IMR-90 (cell line): ENCODE measurements around the gene RAPGEF5. TPM values are rescaled to one million over a fixed set of nuclear protein-coding genes. Genes with fewer than 3 reads are reported as not detected.

Experiments used
- ATAC-seq: fragments of 200-7000 bp; cut with Tn5 transposase; 2 replicates; pipeline ENCODE4 v1.9.1; 2020; ENCODE audit warnings: low read depth, mild to moderate bottlenecking, moderate library complexity
- BruUV-seq: library from RNA; stranded (reverse); fragments of 400-500 nt; replicated peaks from 2 replicates; lab custom pipeline; 2021; lab: Mats Ljungman, UMichigan
- CTCF ChIA-PET: fragments of 300-600 bp; formaldehyde crosslinking; extraction: SDS; loops from one replicate; lab custom pipeline; 2021; ENCODE audit warnings: antibody characterized with exemption; lab: Yijun Ruan, JAX
- POLR2A ChIA-PET: fragments of 300-600 bp; sonication (Branson Sonifier 250); formaldehyde crosslinking; loops from one replicate; lab custom pipeline; 2022; ENCODE audit warnings: antibody characterized with exemption; ENCODE audit not compliant: unreplicated experiment; lab: Charles Lee
- DNase-seq: peaks from one replicate; pipeline ENCODE4 v3.0.0; 2013
- H2AFZ ChIP-seq: replicated peaks from 2 replicates; pipeline ENCODE3; 2013; ENCODE audit warnings: low read length, mild to moderate bottlenecking; ENCODE audit not compliant: poor library complexity
- H2AK5ac ChIP-seq: 2 replicates; pipeline ENCODE4 v1.6.1; 2013; ENCODE audit warnings: low read depth, low read length, inconsistent platforms
- H2AK9ac ChIP-seq: replicated peaks from 2 replicates; pipeline ENCODE3; 2013; ENCODE audit warnings: mild to moderate bottlenecking, low read depth, low read length, moderate library complexity; ENCODE audit not compliant: poor library complexity
- H2BK120ac ChIP-seq: 2 replicates; pipeline ENCODE4 v1.6.1; 2013; ENCODE audit warnings: low read depth, low read length, inconsistent platforms
- H2BK15ac ChIP-seq: 3 replicates; pipeline ENCODE4 v1.6.1; 2013; ENCODE audit warnings: low read depth, low read length, inconsistent platforms
- H2BK20ac ChIP-seq: 2 replicates; pipeline ENCODE4 v1.6.1; 2013; ENCODE audit warnings: low read depth, mild to moderate bottlenecking, inconsistent platforms, low read length, moderate library complexity
- H2BK5ac ChIP-seq: 2 replicates; pipeline ENCODE4 v1.6.1; 2013; ENCODE audit warnings: mild to moderate bottlenecking, low read depth, low read length, inconsistent platforms; ENCODE audit not compliant: poor library complexity, severe bottlenecking
- H3K14ac ChIP-seq: replicated peaks from 2 replicates; pipeline ENCODE4 v1.6.1; 2013; ENCODE audit warnings: low read depth, low read length, inconsistent platforms
- H3K18ac ChIP-seq: 2 replicates; pipeline ENCODE4 v1.6.1; 2013; ENCODE audit warnings: low read depth, low read length, control low read depth
- H3K23ac ChIP-seq: 2 replicates; pipeline ENCODE4 v1.6.1; 2013; ENCODE audit warnings: low read depth, low read length, inconsistent platforms
- H3K27ac ChIP-seq: 2 replicates; pipeline ENCODE4 v1.5.1; 2013; ENCODE audit warnings: mild to moderate bottlenecking, control low read depth, low read length; ENCODE audit not compliant: insufficient read depth
- H3K27me3 ChIP-seq: 2 replicates; pipeline ENCODE4 v1.6.1; 2013; ENCODE audit warnings: low read length; ENCODE audit not compliant: control insufficient read depth, insufficient read depth
- H3K36me3 ChIP-seq: 2 replicates; pipeline ENCODE4 v1.6.1; 2013; ENCODE audit warnings: low read length, mixed read lengths; ENCODE audit not compliant: control insufficient read depth, insufficient read depth
- H3K4ac ChIP-seq: 2 replicates; pipeline ENCODE4 v1.6.1; 2013; ENCODE audit warnings: low read depth, low read length, inconsistent platforms
- H3K4me1 ChIP-seq: 2 replicates; pipeline ENCODE4 v1.6.1; 2013; ENCODE audit warnings: low read length, mixed read lengths; ENCODE audit not compliant: control insufficient read depth, insufficient read depth
- H3K4me2 ChIP-seq: 2 replicates; pipeline ENCODE4 v1.6.1; 2013; ENCODE audit warnings: low read depth, mild to moderate bottlenecking, control low read depth, low read length, moderate library complexity
- H3K4me3 ChIP-seq: 2 replicates; pipeline ENCODE4 v1.5.1; 2013; ENCODE audit warnings: low read depth, mild to moderate bottlenecking, control low read depth, low read length, moderate library complexity; ENCODE audit not compliant: insufficient read depth
- H3K56ac ChIP-seq: 2 replicates; pipeline ENCODE4 v1.6.1; 2013; ENCODE audit warnings: low read length, inconsistent platforms; ENCODE audit not compliant: insufficient read depth; ENCODE audit errors: extremely low read depth
- H3K79me1 ChIP-seq, 2 experiments: 2 replicates each; pipeline ENCODE4 v1.6.1; 2013; ENCODE audit warnings: low read length in 2 of 2, inconsistent platforms in 1 of 2, low read depth in 1 of 2
- H3K9ac ChIP-seq: 2 replicates; pipeline ENCODE4 v1.6.1; 2013; ENCODE audit warnings: low read depth, low read length, control low read depth
- H3K9me1 ChIP-seq: 2 replicates; pipeline ENCODE4 v1.6.1; 2013; ENCODE audit warnings: low read length, inconsistent platforms; ENCODE audit not compliant: insufficient read depth
- H3K9me3 ChIP-seq: 2 replicates; pipeline ENCODE4 v1.6.1; 2013; ENCODE audit warnings: low read length; ENCODE audit not compliant: control insufficient read depth, insufficient read depth
- H4K20me1 ChIP-seq: 2 replicates; pipeline ENCODE4 v1.6.1; 2013; ENCODE audit warnings: low read length, inconsistent platforms; ENCODE audit not compliant: insufficient read depth
- H4K5ac ChIP-seq: 2 replicates; pipeline ENCODE4 v1.6.1; 2013; ENCODE audit warnings: mild to moderate bottlenecking, low read depth, low read length, control low read depth
- H4K8ac ChIP-seq, 2 experiments: 2 replicates each; pipeline ENCODE4 v1.6.1; 2013; ENCODE audit warnings: low read depth in 2 of 2, low read length in 2 of 2, control low read depth in 1 of 2, inconsistent platforms in 1 of 2
- H4K91ac ChIP-seq: 2 replicates; pipeline ENCODE4 v1.6.1; 2013; ENCODE audit warnings: low read depth, low read length, inconsistent platforms; ENCODE audit not compliant: insufficient read depth
- BHLHE40 ChIP-seq: fragments of 150-350 bp; IDR thresholded peaks from 2 replicates; pipeline ENCODE4 v1.6.1; 2016; ENCODE audit warnings: mild to moderate bottlenecking, low read depth, low read length
- CEBPB ChIP-seq: IDR thresholded peaks from 2 replicates; pipeline ENCODE4 v1.6.1; 2012; ENCODE audit warnings: low read depth, low read length, improper control_type of control experiment
- CHD1 ChIP-seq: IDR thresholded peaks from 2 replicates; pipeline ENCODE4 v1.6.1; 2012; ENCODE audit warnings: low read depth, low read length, improper control_type of control experiment
- ELK1 ChIP-seq: fragments of 150-350 bp; IDR thresholded peaks from 2 replicates; pipeline ENCODE4 v1.6.1; 2016; ENCODE audit warnings: low read depth, mild to moderate bottlenecking, low read length, moderate library complexity, borderline replicate concordance
- FOS ChIP-seq: fragments of 150-350 bp; IDR thresholded peaks from 2 replicates; pipeline ENCODE4 v1.6.1; 2016; ENCODE audit warnings: low read depth, low read length
- MAFK ChIP-seq: IDR thresholded peaks from 2 replicates; pipeline ENCODE4 v1.6.1; 2012; ENCODE audit warnings: low read depth, low read length, improper control_type of control experiment
- MAZ ChIP-seq: IDR thresholded peaks from 2 replicates; pipeline ENCODE4 v1.6.1; 2012; ENCODE audit warnings: low read depth, mild to moderate bottlenecking, low read length, improper control_type of control experiment, moderate library complexity, borderline replicate concordance
- MXI1 ChIP-seq: IDR thresholded peaks from 2 replicates; pipeline ENCODE4 v1.6.1; 2012; ENCODE audit warnings: low read depth, mild to moderate bottlenecking, low read length, moderate library complexity, borderline replicate concordance
- NFE2L2 ChIP-seq: fragments of 150-350 bp; IDR thresholded peaks from 2 replicates; pipeline ENCODE4 v1.6.1; 2016; ENCODE audit warnings: low read depth, mild to moderate bottlenecking, low read length
- POLR2A ChIP-seq: IDR thresholded peaks from 2 replicates; pipeline ENCODE4 v1.6.1; 2012; ENCODE audit warnings: mild to moderate bottlenecking, low read depth, low read length
- RAD21 ChIP-seq: IDR thresholded peaks from 2 replicates; pipeline ENCODE4 v1.6.1; 2012; ENCODE audit warnings: low read length, improper control_type of control experiment
- RCOR1 ChIP-seq: IDR thresholded peaks from 2 replicates; pipeline ENCODE4 v1.6.1; 2012; ENCODE audit warnings: mild to moderate bottlenecking, low read length, improper control_type of control experiment; ENCODE audit not compliant: insufficient replicate concordance
- RFX5 ChIP-seq: IDR thresholded peaks from 2 replicates; pipeline ENCODE4 v1.8.0; 2012; ENCODE audit warnings: low read depth, mild to moderate bottlenecking, low read length, moderate library complexity
- SMC3 ChIP-seq: fragments of 150-350 bp; IDR thresholded peaks from 2 replicates; pipeline ENCODE4 v1.6.1; 2016; ENCODE audit warnings: low read depth, mild to moderate bottlenecking, antibody characterized with exemption, low read length, moderate library complexity
- WGBS, 2 experiments: methylation state at CpG; one replicate each; pipeline versions ENCODE4 v1.1.5 to v1.1.7; 2013; ENCODE audit warnings: missing lambda C conversion rate in 2 of 2; ENCODE audit not compliant: insufficient read length in 1 of 2; ENCODE audit errors: extremely low coverage in 2 of 2; 5-methylcytosine and 5-hydroxymethylcytosine counted together
- dilution Hi-C: fragments of 300-500 bp; cut with HindIII; formaldehyde crosslinking; loops from one replicate; pipeline ENCODE4 v1.14.3; 2018; ENCODE audit warnings: low sequenced_read_pairs; ENCODE audit not compliant: unreplicated experiment
- in situ Hi-C: fragments of 300-500 bp; cut with MboI; formaldehyde crosslinking; loops from 3 replicates; pipeline ENCODE4 v1.14.3; 2019; ENCODE audit warnings: low sequenced_read_pairs, inconsistent platforms, mixed read lengths
- intact Hi-C: fragments of 100-400 bp; cut with micrococcal nuclease; formaldehyde crosslinking; loops from 2 replicates; pipeline ENCODE4 v1.10.0; 2022
- polyA plus RNA-seq, 3 experiments: library from polyadenylated mRNA; depleted of rRNA; stranded (reverse); fragments of >200 nt; gene quantifications; 2 replicates each; pipeline ENCODE4 v1.2.3, GENCODE V29; 2012; ENCODE audit warnings: low replicate concordance in 1 of 3
- total RNA-seq: library from RNA; depleted of rRNA; stranded (reverse); fragments of >200 nt; gene quantifications from 2 replicates; pipeline ENCODE4 v1.2.3, GENCODE V29; 2012
- TF ChIP-seq, protein P1 (sequence below): fragments of 150-350 bp; IDR thresholded peaks from 2 replicates; pipeline ENCODE4 v1.6.1; 2017; ENCODE audit warnings: mild to moderate bottlenecking, antibody characterized with exemption, low read length, low read depth
- TF ChIP-seq, protein P2 (sequence below): conservative IDR thresholded peaks from 2 replicates; pipeline ENCODE4 v1.5.1; 2012; ENCODE audit warnings: mild to moderate bottlenecking, low read depth, low read length, improper control_type of control experiment

The RAPGEF5 gene
- total and polyA plus RNA-seq, 2 of the 4 experiments (the other 2 are of a cell fraction): 0.05 to 0.18 TPM

- H2BK5ac ChIP-seq: no peak overlapping the region
- H3K4me1 ChIP-seq: no peaks in the 10 kb centered on the region
- H3K9ac ChIP-seq: no peak overlapping the region
- no peak overlapping the region for H3K56ac ChIP-seq
- WGBS, 2 experiments: no CpG with 5 or more reads among the region's 1 CpG
- dilution Hi-C loops (no loop called here), in situ Hi-C loops (no loop called here), intact Hi-C loops (no loop called here)
- H3K4me2 ChIP-seq: no peak overlapping the region
- H4K5ac ChIP-seq: no peak overlapping the region
- H2AK5ac ChIP-seq: no peak overlapping the region
- no TSS peak for BruUV-seq
- H2BK120ac ChIP-seq: no peak overlapping the region
- DNase-seq (no peak), ATAC-seq (no peak)
- H3K9me3 ChIP-seq: no peaks in the 10 kb centered on the region
- H4K20me1 ChIP-seq: no peaks in the 10 kb centered on the region
- H3K27me3 ChIP-seq: no peaks in the 10 kb centered on the region
- H3K36me3 ChIP-seq: no peaks in the 10 kb centered on the region
- no peaks in the 10 kb centered on the region for H3K79me1 ChIP-seq
- no peak for TF ChIP-seq POLR2A
- no peak for TF ChIP-seq MXI1
- TF ChIP-seq BHLHE40: no peak
- no peak for TF ChIP-seq CHD1
- TF ChIP-seq NFE2L2: no peak
- TF ChIP-seq RCOR1: no peak
- no peak for TF ChIP-seq FOS
- TF ChIP-seq, protein P1, sequence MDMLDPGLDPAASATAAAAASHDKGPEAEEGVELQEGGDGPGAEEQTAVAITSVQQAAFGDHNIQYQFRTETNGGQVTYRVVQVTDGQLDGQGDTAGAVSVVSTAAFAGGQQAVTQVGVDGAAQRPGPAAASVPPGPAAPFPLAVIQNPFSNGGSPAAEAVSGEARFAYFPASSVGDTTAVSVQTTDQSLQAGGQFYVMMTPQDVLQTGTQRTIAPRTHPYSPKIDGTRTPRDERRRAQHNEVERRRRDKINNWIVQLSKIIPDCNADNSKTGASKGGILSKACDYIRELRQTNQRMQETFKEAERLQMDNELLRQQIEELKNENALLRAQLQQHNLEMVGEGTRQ: no peak
- no peak for TF ChIP-seq MAZ
- TF ChIP-seq CEBPB: no peak
- no peak for TF ChIP-seq RFX5
- TF ChIP-seq SMC3: no peak
- no peak for TF ChIP-seq ELK1
- no peak for TF ChIP-seq MAFK
- TF ChIP-seq, protein P2, sequence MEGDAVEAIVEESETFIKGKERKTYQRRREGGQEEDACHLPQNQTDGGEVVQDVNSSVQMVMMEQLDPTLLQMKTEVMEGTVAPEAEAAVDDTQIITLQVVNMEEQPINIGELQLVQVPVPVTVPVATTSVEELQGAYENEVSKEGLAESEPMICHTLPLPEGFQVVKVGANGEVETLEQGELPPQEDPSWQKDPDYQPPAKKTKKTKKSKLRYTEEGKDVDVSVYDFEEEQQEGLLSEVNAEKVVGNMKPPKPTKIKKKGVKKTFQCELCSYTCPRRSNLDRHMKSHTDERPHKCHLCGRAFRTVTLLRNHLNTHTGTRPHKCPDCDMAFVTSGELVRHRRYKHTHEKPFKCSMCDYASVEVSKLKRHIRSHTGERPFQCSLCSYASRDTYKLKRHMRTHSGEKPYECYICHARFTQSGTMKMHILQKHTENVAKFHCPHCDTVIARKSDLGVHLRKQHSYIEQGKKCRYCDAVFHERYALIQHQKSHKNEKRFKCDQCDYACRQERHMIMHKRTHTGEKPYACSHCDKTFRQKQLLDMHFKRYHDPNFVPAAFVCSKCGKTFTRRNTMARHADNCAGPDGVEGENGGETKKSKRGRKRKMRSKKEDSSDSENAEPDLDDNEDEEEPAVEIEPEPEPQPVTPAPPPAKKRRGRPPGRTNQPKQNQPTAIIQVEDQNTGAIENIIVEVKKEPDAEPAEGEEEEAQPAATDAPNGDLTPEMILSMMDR: no peak
- no peak for TF ChIP-seq RAD21
- no peak overlapping the region for H4K91ac ChIP-seq
- no peak overlapping the region for H3K27ac ChIP-seq
- H3K9me1 ChIP-seq: no peaks in the 10 kb centered on the region
- H2BK20ac ChIP-seq: no peak overlapping the region
- no peak overlapping the region for H3K4me3 ChIP-seq
- POLR2A ChIA-PET: no interaction called here
- no peak overlapping the region for H3K4ac ChIP-seq
- no peak overlapping the region for H3K14ac ChIP-seq
- H2AK9ac ChIP-seq: no peak overlapping the region
- CTCF ChIA-PET: interaction anchor here (0.6 to 1.0 kb wide), 3 partner anchors 11 to 1355 kb away, joined by 3 to 7 read pairs (median 3); partner anchors contain the start of gene SP4
- no peak overlapping the region for H3K23ac ChIP-seq
- H2BK15ac ChIP-seq: no peak overlapping the region
- H2AFZ ChIP-seq: no peak overlapping the region
- H4K8ac ChIP-seq: no peak overlapping the region
- no peak overlapping the region for H3K18ac ChIP-seq
Observed at GRCh38 chr7:22167482-22167881, 189.5 kb downstream of the RAPGEF5 start.
